GM23338 (cell line): Measurements from ENCODE around the gene GCA.

ENCODE experiments used
- CREB1 ChIP-seq: fragments of 250-450 bp; sonication (Bioruptor Pico); IDR thresholded peaks from 2 replicates; pipeline ENCODE4 v1.5.0; 2020; ENCODE audit warnings: low read depth, mild to moderate bottlenecking, moderate library complexity
- EZH2 ChIP-seq: fragments of 200-600 bp; sonication (generic); IDR thresholded peaks from one replicate; pipeline ENCODE4 v1.8.0; 2017; ENCODE audit warnings: antibody characterized with exemption, mild to moderate bottlenecking, low read depth; ENCODE audit not compliant: unreplicated experiment
- EZH2phosphoT487 ChIP-seq: fragments of 200-600 bp; sonication (generic); IDR thresholded peaks from one replicate; pipeline ENCODE4 v1.8.1; 2018; ENCODE audit warnings: antibody characterized with exemption; ENCODE audit not compliant: unreplicated experiment
- JUNB ChIP-seq: IDR thresholded peaks from one replicate; pipeline ENCODE4 v1.6.1; 2016; ENCODE audit warnings: antibody characterized with exemption; ENCODE audit not compliant: unreplicated experiment
- NANOG ChIP-seq: IDR thresholded peaks from 2 replicates; pipeline ENCODE4 v1.6.1; 2016; ENCODE audit warnings: antibody characterized with exemption, borderline replicate concordance
- POLR2AphosphoS5 ChIP-seq: IDR thresholded peaks from 2 replicates; pipeline ENCODE4 v1.6.1; 2016; ENCODE audit warnings: antibody characterized with exemption, low read depth
- ZNF114 ChIP-seq: fragments of 250-450 bp; sonication (Bioruptor Pico); IDR thresholded peaks from 2 replicates; pipeline ENCODE4 v1.5.0; 2020; ENCODE audit warnings: mild to moderate bottlenecking, moderate library complexity
- TF ChIP-seq, protein P1 (sequence below), 2 experiments: fragments of 200-600 bp in 1 of 2; sonication (generic) in 1 of 2; conservative IDR thresholded peaks; 2 replicates each; pipeline versions ENCODE4 v1.5.1 to v1.6.1; 2016 to 2017; ENCODE audit warnings: antibody characterized with exemption in 2 of 2, low read depth in 2 of 2, mild to moderate bottlenecking in 2 of 2, moderate library complexity in 1 of 2
- TF ChIP-seq, protein P2 (sequence below): fragments of 250-450 bp; sonication (Bioruptor Pico); IDR thresholded peaks from 2 replicates; pipeline ENCODE4 v1.5.0; 2020; ENCODE audit warnings: mild to moderate bottlenecking, moderate library complexity
- TF ChIP-seq, protein P3 (sequence below): IDR thresholded peaks from one replicate; pipeline ENCODE4 v1.6.1; 2018; ENCODE audit warnings: antibody characterized with exemption; ENCODE audit not compliant: unreplicated experiment
- TF ChIP-seq, protein P4 (sequence below): IDR thresholded peaks from 2 replicates; pipeline ENCODE4 v1.6.1; 2016; ENCODE audit warnings: antibody characterized with exemption

DNA sequence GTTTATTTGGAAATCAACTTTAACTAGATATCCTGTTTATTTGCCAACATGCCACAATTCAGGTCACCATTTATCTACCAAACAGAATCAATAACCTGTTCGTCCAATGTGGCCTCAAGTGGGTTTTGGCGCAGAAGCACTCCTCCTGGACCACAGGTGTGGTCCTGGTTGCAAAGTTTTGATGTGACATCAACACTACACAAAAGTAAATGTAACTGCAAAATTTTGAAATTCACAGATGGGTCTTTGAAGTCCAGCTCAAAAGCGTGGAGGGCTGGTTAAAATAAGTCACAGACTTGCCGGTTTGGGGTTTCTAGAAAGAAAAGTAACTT, 474 bp upstream of the GCA start:
- TF ChIP-seq, protein P1, sequence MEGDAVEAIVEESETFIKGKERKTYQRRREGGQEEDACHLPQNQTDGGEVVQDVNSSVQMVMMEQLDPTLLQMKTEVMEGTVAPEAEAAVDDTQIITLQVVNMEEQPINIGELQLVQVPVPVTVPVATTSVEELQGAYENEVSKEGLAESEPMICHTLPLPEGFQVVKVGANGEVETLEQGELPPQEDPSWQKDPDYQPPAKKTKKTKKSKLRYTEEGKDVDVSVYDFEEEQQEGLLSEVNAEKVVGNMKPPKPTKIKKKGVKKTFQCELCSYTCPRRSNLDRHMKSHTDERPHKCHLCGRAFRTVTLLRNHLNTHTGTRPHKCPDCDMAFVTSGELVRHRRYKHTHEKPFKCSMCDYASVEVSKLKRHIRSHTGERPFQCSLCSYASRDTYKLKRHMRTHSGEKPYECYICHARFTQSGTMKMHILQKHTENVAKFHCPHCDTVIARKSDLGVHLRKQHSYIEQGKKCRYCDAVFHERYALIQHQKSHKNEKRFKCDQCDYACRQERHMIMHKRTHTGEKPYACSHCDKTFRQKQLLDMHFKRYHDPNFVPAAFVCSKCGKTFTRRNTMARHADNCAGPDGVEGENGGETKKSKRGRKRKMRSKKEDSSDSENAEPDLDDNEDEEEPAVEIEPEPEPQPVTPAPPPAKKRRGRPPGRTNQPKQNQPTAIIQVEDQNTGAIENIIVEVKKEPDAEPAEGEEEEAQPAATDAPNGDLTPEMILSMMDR (conservative IDR thresholded peaks at IDR 0.05; ENCODE audit: low read depth in 2 of 2) = no peak
- no peak for TF ChIP-seq EZH2phosphoT487
- TF ChIP-seq JUNB = no peak
- no peak for TF ChIP-seq POLR2AphosphoS5
- TF ChIP-seq EZH2 = no peak
- no peak for TF ChIP-seq CREB1 (CRISPR knock-in tag)
- TF ChIP-seq, protein P2, sequence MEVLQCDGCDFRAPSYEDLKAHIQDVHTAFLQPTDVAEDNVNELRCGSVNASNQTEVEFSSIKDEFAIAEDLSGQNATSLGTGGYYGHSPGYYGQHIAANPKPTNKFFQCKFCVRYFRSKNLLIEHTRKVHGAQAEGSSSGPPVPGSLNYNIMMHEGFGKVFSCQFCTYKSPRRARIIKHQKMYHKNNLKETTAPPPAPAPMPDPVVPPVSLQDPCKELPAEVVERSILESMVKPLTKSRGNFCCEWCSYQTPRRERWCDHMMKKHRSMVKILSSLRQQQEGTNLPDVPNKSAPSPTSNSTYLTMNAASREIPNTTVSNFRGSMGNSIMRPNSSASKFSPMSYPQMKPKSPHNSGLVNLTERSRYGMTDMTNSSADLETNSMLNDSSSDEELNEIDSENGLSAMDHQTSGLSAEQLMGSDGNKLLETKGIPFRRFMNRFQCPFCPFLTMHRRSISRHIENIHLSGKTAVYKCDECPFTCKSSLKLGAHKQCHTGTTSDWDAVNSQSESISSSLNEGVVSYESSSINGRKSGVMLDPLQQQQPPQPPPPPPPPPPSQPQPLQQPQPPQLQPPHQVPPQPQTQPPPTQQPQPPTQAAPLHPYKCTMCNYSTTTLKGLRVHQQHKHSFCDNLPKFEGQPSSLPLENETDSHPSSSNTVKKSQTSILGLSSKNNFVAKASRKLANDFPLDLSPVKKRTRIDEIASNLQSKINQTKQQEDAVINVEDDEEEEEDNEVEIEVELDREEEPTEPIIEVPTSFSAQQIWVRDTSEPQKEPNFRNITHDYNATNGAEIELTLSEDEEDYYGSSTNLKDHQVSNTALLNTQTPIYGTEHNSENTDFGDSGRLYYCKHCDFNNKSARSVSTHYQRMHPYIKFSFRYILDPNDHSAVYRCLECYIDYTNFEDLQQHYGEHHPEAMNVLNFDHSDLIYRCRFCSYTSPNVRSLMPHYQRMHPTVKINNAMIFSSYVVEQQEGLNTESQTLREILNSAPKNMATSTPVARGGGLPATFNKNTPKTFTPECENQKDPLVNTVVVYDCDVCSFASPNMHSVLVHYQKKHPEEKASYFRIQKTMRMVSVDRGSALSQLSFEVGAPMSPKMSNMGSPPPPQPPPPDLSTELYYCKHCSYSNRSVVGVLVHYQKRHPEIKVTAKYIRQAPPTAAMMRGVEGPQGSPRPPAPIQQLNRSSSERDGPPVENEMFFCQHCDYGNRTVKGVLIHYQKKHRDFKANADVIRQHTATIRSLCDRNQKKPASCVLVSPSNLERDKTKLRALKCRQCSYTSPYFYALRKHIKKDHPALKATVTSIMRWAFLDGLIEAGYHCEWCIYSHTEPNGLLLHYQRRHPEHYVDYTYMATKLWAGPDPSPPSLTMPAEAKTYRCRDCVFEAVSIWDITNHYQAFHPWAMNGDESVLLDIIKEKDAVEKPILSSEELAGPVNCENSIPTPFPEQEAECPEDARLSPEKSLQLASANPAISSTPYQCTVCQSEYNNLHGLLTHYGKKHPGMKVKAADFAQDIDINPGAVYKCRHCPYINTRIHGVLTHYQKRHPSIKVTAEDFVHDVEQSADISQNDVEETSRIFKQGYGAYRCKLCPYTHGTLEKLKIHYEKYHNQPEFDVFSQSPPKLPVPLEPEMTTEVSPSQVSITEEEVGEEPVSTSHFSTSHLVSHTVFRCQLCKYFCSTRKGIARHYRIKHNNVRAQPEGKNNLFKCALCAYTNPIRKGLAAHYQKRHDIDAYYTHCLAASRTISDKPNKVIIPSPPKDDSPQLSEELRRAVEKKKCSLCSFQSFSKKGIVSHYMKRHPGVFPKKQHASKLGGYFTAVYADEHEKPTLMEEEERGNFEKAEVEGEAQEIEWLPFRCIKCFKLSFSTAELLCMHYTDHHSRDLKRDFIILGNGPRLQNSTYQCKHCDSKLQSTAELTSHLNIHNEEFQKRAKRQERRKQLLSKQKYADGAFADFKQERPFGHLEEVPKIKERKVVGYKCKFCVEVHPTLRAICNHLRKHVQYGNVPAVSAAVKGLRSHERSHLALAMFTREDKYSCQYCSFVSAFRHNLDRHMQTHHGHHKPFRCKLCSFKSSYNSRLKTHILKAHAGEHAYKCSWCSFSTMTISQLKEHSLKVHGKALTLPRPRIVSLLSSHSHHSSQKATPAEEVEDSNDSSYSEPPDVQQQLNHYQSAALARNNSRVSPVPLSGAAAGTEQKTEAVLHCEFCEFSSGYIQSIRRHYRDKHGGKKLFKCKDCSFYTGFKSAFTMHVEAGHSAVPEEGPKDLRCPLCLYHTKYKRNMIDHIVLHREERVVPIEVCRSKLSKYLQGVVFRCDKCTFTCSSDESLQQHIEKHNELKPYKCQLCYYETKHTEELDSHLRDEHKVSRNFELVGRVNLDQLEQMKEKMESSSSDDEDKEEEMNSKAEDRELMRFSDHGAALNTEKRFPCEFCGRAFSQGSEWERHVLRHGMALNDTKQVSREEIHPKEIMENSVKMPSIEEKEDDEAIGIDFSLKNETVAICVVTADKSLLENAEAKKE (CRISPR knock-in tag) = peak; percentile 86
- TF ChIP-seq ZNF114 (CRISPR knock-in tag) = 0 out of 2 replicates have a peak, but pooled peaks have one; percentile 14
- TF ChIP-seq, protein P3, sequence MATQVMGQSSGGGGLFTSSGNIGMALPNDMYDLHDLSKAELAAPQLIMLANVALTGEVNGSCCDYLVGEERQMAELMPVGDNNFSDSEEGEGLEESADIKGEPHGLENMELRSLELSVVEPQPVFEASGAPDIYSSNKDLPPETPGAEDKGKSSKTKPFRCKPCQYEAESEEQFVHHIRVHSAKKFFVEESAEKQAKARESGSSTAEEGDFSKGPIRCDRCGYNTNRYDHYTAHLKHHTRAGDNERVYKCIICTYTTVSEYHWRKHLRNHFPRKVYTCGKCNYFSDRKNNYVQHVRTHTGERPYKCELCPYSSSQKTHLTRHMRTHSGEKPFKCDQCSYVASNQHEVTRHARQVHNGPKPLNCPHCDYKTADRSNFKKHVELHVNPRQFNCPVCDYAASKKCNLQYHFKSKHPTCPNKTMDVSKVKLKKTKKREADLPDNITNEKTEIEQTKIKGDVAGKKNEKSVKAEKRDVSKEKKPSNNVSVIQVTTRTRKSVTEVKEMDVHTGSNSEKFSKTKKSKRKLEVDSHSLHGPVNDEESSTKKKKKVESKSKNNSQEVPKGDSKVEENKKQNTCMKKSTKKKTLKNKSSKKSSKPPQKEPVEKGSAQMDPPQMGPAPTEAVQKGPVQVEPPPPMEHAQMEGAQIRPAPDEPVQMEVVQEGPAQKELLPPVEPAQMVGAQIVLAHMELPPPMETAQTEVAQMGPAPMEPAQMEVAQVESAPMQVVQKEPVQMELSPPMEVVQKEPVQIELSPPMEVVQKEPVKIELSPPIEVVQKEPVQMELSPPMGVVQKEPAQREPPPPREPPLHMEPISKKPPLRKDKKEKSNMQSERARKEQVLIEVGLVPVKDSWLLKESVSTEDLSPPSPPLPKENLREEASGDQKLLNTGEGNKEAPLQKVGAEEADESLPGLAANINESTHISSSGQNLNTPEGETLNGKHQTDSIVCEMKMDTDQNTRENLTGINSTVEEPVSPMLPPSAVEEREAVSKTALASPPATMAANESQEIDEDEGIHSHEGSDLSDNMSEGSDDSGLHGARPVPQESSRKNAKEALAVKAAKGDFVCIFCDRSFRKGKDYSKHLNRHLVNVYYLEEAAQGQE = no peak
- TF ChIP-seq, protein P4, sequence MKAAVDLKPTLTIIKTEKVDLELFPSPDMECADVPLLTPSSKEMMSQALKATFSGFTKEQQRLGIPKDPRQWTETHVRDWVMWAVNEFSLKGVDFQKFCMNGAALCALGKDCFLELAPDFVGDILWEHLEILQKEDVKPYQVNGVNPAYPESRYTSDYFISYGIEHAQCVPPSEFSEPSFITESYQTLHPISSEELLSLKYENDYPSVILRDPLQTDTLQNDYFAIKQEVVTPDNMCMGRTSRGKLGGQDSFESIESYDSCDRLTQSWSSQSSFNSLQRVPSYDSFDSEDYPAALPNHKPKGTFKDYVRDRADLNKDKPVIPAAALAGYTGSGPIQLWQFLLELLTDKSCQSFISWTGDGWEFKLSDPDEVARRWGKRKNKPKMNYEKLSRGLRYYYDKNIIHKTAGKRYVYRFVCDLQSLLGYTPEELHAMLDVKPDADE = no peak
- TF ChIP-seq NANOG = no peak
